HG03460 (cell line): ENCODE data around the gene LOXL3.

Source experiments
- ATAC-seq: cut with Tn5 transposase; IDR thresholded peaks from one replicate; pipeline ENCODE4 v1.9.1; 2021; ENCODE audit not compliant: unreplicated experiment

Gene LOXL3

DNA sequence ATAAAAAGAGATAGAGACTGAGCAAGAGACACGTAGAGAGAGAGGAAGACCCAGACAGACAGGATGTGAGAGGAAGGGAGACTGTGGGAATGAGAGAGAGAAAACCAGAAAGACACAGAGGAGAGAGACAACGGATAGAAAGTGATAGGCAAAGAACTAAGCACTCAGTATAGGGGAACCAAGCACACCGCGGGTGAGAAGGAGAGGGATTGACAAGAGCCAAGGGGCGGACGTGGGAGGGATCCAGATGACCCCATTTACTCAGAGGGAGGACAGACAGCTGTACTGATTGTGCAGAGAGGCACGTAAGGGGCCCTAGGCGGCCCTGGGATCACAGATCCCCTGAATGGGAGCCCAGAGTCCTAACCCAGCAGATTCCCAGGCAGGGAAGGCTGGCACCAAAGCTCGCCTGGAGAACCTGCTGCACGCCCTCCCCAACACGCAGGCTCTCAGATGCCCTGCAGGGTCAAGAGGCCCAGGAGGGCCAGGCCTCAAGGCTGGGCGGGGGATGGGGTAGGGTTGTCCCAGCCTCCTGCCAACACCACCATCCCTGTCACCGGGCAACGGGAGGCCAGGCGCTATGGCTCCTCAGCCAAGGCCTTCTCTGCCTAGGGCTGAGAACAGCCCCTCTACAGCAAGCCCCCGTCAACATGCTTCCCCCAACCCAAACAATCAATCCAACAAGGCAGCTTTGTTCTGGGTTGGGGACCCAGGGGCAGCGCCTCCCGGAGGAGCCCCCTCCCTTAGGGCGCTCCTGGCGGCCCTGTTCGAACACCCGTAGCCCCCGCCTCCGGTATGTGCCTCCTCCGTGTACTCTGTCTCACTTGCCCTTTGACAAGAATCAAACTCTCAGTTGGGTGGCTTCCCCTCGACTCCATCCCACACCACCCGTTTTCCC lies 579 bp downstream of the LOXL3 start:
- ATAC-seq: no peak

DNA sequence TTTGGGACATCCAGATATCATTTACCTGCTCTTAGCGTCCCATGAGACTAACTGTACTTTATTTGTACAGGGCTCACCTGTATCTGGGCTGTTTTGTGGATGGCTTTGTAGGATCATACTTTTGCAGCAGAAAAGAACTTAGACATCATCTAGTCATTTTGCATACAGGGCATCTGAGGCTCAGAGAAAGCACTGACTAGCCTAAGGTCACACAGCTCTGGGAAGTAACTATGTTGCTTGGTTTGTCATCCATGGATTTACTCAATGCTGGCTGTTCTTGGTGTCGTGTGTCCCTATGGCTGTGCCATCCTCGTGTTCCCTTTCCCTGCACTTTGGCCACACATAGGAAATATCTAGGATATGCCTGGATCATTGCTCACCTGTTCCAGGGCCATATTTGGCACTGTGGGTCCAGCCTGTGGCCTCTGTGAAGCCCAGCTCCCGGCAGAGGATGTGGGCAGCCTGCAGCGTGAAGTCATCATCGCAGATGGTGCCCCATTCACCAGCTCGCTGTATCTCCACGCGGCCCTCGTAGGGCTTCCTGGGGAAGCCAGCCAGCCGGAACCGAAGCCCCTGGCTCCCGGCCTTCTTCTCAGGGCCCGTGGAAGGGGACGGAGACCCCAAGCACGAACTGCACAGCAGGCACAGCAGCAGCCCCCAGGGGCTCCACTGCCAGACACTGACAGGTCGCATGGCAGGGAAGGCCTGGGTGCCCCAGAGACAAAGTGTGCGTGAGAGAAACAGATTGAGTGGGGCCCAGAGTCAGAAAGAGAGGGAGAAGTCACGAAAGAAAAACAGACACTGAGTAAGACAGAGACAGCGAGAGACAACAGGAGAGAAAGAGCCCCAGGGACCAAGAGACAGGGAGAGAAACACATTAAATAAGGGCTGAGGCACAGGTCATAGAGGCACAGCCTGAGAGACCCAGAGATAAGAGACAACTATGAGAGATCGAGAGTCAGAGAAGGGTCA lies 1.5 kb downstream of the LOXL3 start:
- no peak for ATAC-seq

DNA sequence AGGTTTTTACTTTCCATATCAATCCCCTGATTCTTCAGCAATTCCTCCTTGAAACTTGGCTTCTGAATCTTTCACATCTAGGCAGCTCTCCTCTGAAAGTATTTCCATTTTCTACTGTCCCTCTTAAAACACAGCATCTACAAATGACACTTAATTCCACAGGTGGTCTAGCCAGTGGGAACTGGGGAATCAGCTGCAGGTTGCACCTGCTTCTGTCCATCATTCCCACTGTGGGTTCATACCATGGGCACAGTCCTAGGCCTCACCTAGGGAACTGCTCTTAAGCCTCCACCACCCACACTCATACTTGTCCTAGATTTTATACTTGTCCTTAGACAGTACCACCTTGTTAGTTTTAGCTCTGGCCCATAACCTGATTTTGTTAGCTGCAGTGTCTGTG lies 2.2 kb downstream of the LOXL3 start:
- ATAC-seq: no peak

DNA sequence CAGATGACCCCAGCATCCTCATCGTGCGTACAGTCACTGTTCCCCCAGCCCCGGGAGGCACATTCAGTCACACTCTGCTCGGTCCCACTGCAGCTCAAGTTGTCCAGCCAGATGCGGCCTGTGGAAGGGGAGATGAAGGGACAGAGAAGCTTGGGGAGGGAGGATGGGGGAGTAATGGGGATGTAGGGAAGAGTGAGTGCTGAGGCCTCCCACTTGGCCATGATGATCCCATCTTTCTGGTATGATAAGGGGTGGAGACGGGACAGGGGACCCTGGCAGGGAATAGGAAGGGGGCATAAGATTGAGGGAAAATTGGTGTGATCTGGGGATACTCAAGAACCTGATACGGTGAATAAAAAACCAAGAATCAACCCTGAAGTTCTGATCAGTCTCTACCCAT lies 3.5 kb downstream of the LOXL3 start:
- ATAC-seq: no peak

DNA sequence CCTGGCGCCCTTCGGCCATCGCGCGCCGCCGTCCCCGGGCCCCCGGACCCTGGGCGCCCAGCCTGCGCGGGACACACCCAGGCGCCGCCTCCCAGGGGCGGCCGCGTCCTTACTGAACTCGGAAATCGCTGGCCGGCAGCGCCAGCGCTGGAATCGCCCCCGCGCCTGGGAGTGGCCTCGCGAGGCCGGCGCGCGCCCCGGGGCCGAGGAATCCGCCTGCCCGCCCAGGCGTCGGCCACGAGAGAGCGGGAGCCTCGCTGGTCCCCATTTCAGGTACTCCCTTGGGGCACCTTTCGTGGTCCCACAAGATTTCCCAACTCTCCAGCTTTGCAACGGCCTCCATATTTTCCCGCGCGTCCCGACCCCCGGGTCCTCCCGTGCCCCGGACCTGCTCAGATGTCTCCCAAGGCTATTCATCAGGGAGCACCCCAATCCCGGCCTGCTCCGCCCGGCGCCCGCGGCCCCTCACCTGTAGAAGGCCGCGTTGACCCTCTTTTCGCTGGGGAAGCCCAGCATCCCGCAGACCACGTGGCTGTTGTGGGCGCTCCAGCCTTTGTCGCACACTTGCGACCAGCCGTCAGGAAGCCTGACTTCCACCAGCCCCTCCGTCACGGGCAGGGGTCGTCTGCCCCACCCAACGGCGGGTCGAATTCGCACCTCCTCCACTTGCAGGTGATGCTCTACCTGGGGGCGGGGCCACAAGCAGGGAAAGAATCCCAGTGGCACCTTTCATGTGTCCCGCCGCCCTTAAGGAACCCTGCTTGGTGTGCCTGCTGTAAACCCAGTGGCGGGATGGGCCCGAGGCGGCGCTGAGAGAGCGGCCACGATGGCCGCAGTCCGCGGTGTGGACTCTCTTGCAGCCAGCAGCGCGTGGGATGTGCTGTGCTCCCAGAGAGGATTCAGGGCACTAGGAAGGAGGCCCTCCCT lies 4.6 kb downstream of the LOXL3 start:
- no peak for ATAC-seq

DNA sequence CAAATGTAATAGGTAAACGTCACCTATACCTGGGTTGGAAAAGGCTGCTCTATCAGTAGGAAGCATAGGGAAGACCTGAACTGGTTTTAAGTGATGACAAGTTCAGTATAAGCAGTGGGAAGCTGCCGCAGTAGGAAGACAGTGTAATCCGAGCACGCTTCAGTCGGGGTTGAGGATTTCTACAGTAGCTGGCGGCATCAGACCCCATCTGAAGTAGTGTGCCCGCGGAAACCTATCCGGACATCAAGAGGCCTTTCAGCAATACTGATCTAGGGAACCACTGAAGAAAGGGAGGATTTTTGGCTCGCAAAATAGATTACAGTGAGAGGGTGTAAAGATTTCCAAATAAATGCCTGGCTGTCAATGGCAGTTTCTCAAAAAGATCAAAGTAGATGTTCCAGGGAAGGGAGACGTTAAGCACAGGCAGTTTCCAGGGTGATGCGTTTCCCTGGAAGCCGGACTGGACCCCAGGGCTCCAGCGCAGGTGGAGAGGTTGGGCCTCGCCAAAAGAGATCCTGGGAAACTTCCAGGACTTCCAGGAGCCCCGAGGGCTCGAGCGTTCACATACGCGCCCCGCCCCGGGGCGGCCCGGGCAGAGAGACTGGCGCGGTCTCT lies 5.3 kb downstream of the LOXL3 start:
- ATAC-seq: no peak

DNA sequence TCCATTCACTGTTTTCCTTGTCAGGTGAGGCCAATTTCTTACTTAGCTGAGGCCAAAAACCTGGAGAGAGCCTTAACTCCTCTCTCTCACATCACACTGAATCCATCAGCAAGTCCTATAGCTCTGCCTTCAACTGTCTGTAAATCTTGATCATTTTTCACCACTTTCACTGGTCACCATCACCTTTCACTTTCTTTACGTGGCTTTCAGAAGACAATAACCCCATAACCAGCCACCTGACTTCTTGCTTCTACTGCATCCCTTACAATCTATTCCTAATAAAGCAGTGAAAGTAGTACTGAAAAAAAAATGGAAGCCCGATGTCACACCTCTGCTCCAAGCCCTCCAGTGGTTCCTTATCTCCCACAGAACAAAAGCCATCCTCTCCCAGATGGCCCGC lies 7.7 kb downstream of the LOXL3 start:
- no peak for ATAC-seq

DNA sequence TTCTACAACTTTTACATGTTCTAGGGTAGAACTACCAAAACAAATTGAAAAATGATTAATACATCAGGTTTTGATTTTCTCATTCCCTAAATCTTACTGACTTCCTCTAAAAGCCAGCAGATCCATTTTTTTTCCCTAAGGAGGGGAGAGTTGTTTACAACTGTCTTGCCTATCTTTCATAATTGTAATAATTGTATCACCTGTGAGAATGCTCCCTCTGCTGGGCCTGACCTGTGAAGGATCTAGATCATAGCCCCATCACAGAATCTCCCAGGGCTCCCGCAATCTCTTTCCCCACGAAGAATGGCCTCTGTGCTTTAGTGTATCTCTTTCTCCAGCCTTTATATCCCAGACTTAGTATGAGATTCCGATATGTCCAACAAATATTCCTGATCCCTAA lies 9.1 kb downstream of the LOXL3 start:
- no peak for ATAC-seq

DNA sequence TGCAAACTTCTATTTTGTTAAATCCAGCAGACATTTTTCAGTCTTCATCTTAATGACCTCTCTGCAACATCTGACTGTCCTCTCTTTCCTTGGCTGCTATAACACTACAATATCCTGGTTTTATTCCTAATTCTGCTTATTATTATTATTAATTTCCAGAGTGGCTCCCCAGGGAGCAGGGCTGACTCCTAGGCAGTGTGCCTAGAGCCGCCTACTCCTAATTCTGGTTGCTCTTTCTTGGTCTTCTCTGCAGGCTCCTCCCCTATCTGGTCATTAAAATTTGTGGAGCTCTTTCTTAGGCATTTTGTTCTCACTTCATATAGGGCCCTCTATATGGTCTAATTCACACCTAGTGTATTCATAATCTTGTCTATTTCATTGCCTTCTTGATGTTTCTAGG lies 10.8 kb downstream of the LOXL3 start:
- no peak for ATAC-seq

DNA sequence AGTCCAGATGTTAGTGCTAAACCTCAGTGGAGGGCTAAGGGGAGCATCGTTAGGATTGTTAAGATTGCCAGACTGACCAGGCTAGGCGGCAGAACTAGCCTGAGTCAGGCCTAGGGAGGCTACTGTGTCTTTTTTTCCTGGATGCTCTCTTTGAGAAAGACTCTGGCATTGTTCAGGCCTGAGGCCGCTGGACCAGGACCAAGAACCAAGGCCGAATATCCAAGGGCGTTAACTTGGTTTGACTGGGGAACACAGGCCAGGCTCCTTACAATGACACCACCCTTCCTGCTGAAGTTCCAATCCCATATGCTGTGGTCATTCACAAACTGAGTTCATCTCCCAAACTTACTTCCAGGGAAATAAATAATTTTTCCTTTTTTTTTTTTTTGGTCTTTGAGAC lies 13.5 kb downstream of the LOXL3 start:
- ATAC-seq: no peak

DNA sequence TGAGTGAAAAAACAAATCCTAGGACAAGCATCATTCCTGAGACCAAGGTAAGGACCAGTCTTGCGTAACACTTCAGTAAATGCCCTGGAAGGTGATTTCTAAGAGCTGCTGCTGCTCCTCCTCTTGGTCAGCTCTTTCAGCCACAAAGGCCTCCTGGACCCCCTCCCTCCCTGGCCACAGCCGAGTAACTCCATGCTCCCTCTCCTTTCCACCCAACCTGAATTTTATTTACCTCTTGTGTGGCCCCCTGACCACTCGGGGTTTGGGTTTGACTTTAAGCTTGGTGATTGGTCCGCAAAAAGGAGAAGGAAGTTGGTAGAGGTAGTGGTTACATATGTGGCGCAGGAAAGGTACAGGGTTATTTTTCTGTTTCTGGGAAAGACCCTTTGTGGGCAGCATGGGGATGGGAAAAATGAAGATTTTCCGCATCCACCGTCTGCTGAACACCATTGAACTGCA lies 14.8 kb downstream of the LOXL3 start:
- ATAC-seq: no peak

DNA sequence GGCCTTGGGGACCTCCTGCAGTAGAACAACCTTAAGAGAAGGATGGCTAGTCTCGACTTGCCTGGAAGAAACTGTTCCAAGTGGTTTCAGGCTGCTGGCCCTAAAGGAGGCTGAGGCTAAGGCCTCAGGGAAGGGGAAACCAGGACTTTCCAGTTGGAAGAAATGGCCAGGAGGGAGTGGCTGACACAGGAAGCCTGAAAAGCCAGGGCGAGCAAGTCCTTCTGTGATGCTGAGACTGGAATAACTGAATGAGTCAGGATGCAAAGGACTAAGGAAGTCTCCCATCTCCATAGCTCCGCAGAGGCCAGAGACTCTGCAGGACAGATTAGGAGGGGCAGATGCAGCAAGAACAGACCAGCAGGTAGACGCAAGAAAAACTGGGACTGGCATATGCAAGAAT lies 16.6 kb downstream of the LOXL3 start:
- ATAC-seq: no peak

DNA sequence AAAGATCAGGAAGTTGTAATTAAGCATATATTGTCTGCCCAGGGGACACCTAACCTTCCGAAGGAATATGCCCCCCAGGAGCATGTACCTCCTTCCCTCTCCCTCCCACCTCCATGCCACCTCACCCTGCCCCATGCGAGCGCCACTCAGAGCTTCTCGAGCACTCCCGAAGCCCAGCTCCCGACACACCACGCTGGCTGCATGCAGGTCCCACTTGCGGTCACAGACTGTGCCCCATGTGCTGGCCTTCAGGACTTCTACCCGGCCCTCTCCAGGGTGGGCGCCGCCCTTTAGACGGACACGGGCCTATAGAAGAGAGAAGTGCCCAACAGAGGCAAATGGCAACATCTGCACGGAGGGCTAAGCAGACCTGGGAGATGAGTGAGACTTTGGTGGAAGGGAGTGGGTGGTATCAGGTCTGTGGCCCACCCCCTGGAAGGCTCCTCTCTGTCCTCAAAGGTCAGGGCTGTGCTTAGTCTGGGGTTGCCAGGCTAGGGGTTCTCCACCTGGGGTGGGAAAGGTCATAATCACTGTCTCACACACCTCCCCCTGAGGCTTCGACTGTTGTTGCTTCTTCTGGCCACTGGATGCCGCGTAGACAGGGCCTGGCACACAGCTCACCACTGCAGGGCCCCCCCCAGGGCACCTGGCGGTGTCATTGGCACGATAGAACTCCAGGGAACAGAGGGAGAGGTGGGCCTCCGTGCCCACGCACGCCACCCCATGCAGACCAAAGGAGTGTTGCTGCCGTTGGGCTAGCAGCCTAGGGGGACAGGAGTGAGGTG lies 17.4 kb downstream of the LOXL3 start:
- ATAC-seq: no peak

DNA sequence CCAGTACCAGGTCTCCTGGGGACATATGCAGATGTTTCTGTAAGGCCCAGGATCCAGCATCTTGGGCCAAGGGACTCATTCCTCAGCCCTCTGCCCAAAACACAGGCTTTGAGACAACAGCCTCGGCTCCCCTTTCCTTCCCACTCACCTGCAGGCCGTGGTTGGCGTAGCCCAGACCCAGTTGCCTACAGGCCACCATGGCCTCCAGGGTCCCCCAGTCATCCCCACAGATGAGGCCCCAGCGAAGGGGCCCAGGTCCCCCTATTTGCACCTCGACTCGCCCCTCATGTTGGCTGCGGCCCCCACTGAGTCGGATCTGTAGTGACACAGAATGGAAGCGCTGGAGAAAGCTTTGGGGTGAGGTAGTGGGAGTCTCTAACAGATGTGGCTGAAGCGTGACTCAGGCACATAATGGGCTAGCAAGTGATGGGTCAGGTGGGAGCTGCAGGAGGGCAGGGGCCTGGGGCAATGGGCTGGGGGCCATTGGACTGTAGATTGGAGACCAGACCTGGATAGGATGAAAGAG lies 18.2 kb downstream of the LOXL3 start:
- no peak for ATAC-seq

DNA sequence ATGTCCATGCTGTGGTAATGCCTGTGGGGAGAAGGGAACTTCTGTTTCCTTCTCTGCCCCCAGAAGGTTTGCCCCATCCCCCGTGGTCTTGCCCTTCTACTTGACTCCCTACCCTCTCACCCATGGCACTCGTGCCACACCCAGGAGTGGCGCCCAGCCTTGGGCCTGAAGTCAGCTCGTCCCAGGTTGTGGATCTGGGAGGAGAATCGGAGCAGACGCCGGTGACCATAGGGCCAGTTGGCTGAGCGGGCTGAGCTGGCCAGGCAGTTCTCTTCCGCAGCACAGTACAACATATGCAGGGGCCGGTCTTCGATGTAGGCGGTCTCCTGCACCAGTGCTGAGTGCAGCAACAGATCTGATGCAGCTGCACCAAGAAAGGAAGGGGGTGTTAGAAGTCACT lies 19.3 kb downstream of the LOXL3 start:
- no peak for ATAC-seq

DNA sequence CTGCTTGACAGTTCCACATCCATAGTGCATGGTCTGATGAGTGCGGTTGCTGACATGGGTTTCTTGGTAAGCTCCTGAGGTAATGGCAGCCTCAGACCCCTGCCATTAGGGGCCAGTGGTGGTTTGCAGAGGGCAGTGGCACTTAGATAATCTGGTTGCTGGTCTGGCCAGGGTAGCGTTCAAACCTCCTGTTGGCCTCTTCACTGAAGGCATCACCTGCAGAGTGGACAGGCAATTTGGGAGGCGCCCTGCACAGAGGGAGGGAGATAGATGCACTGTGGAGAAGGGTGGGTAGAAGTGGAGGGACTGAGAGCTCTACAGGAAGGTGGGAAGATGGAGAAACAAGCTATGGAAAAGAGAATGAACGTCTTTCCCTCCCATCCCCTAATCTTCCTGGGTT lies 20.3 kb downstream of the LOXL3 start:
- no peak for ATAC-seq

DNA sequence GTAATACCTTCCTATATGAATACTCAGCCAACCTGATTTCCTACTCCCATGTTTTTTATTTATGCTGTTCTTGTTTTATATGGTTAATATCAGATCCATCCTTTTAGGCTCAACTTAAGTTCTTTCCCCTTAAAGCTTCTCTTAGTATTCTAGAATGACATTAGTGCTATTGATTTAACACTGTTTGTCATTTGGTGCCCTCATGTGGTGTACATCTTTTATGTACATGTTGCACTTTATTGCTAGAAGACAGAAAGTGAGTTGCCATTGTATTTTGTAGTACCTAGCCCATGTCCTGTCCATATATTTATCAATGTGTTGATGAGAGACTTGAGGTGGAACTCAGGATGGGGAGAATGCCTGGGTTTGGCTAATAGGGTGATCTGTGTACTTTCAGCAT lies 21.5 kb downstream of the LOXL3 start:
- ATAC-seq: no peak

DNA sequence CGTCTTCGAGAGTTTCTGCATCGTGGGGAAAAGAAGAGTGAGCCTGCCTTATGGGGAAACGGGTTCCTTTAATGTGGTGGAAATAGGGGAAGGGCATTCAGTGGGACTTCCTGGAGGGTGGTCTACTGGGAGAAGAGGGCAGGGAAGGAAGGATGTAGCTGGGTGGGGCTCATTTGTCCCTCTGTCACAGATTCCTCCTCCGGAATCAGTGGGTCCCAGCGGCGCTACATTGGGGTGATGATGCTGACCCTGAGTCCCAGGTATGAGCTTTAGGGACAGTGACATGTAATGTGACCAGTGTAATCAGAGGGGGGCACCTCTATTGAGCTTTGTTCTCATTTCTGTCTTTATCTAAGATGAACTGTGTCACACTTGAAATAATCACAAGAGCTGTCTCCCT lies 22.1 kb downstream of the LOXL3 start:
- ATAC-seq: no peak
